CD4-positive, alpha-beta T cell (primary cell): ENCODE results near the gene LRRTM4. TPM values are rescaled to one million over a fixed set of nuclear protein-coding genes. Genes with fewer than 3 reads are reported as not detected.

ENCODE experiments used
- ATAC-seq: fragments of 200-7000 bp; cut with Tn5 transposase; one replicate; pipeline ENCODE4 v1.10.0; 2022; ENCODE audit warnings: mild to moderate bottlenecking; ENCODE audit not compliant: poor library complexity
- CTCF ChIA-PET: fragments of 350-600 bp; sonication (Branson Sonifier 250); formaldehyde crosslinking; loops from one replicate; lab custom pipeline; 2021; ENCODE audit warnings: antibody characterized with exemption, inconsistent platforms; lab: Charles Lee
- POLR2A ChIA-PET: fragments of 350-600 bp; sonication (Branson Sonifier 250); formaldehyde crosslinking; loops from one replicate; lab custom pipeline; 2021; ENCODE audit warnings: antibody characterized with exemption, inconsistent platforms; lab: Charles Lee
- DNase-seq, 14 experiments: peaks; one replicate each; pipeline ENCODE4 v3.0.0-alpha.2; 2013 to 2020; ENCODE audit warnings: mixed read lengths in 2 of 14
- H3K27ac ChIP-seq, 2 donors: one replicate each; pipeline versions ENCODE4 v1.5.1 to v1.7.0; 2013; ENCODE audit warnings: low read length in 2 of 2, low read depth in 1 of 2, mild to moderate bottlenecking in 1 of 2
- H3K27me3 ChIP-seq, 2 experiments: 1 replicate in 1 of 2; 2 replicates in 1 of 2; pipeline versions ENCODE4 v1.6.1 to v1.7.0; 2013; ENCODE audit warnings: low read length in 2 of 2, control low read depth in 1 of 2, mild to moderate bottlenecking in 1 of 2, moderate library complexity in 1 of 2; ENCODE audit not compliant: insufficient read depth in 2 of 2, control insufficient read depth in 1 of 2
- H3K36me3 ChIP-seq: one replicate; pipeline ENCODE4 v1.6.1; 2013; ENCODE audit warnings: low read length, control low read depth; ENCODE audit not compliant: insufficient read depth
- H3K4me1 ChIP-seq: one replicate; pipeline ENCODE4 v1.6.1; 2013; ENCODE audit warnings: low read length, control low read depth; ENCODE audit not compliant: insufficient read depth
- H3K4me3 ChIP-seq: one replicate; pipeline ENCODE4 v1.5.1; 2013; ENCODE audit warnings: mild to moderate bottlenecking, low read length, moderate library complexity
- H3K9me3 ChIP-seq, 2 experiments: 1 replicate in 1 of 2; 2 replicates in 1 of 2; pipeline versions ENCODE4 v1.6.1 to v1.7.0; 2013; ENCODE audit warnings: low read length in 2 of 2, mild to moderate bottlenecking in 2 of 2, control low read depth in 1 of 2, moderate library complexity in 1 of 2; ENCODE audit not compliant: control insufficient read depth in 1 of 2, insufficient read depth in 1 of 2
- H3K27ac Mint-ChIP-seq: one replicate; pipeline ENCODE4 v1.8.0; 2020; ENCODE audit warnings: mixed read lengths
- H3K27me3 Mint-ChIP-seq: one replicate; pipeline ENCODE4 v1.8.0; 2021; ENCODE audit warnings: mixed read lengths
- H3K36me3 Mint-ChIP-seq: one replicate; pipeline ENCODE4 v1.8.0; 2021; ENCODE audit warnings: low read depth, mixed read lengths
- H3K4me1 Mint-ChIP-seq: one replicate; pipeline ENCODE4 v1.8.0; 2021; ENCODE audit warnings: low read depth, mixed read lengths
- H3K4me3 Mint-ChIP-seq: one replicate; pipeline ENCODE4 v1.8.0; 2020; ENCODE audit warnings: mild to moderate bottlenecking, mixed read lengths
- H3K9me3 Mint-ChIP-seq: one replicate; pipeline ENCODE4 v1.8.0; 2020; ENCODE audit warnings: mixed read lengths
- CTCF ChIP-seq: fragments of 200-600 bp; IDR thresholded peaks from one replicate; pipeline ENCODE4 v1.8.0; 2022; ENCODE audit warnings: antibody characterized with exemption, mild to moderate bottlenecking
- intact Hi-C, 2 experiments: fragments of 100-400 bp; cut with DNase I in 1 of 2; cut with micrococcal nuclease in 1 of 2; formaldehyde crosslinking; loops; one replicate each; pipeline versions ENCODE4 v1.15.1 to v1.9.0; 2023 to 2025; cut with DNase I, micrococcal nuclease
- total RNA-seq, 174 experiments: library from RNA in 2 of 174; stranded (reverse) in 2 of 174; gene quantifications; one replicate each; pipeline ENCODE4 v1.2.3 and lab custom pipeline; 2021 to 2026

Gene LRRTM4
- total RNA-seq, 2 experiments from 2014 or later = not detected

GRCh38 chr2:77508511-77508910 lies 13.7 kb downstream of the LRRTM4 start:
- Histone ChIP-seq H3K4me3 (no peak overlapping the region), H3K9me3 (no peaks in the 10 kb centered on the region), H3K36me3 (no peaks in the 10 kb centered on the region), H3K27me3 (no peaks in the 10 kb centered on the region), H3K4me1 (no peaks in the 10 kb centered on the region), H3K27ac (no peak overlapping the region)
- H3K4me3 Mint-ChIP-seq = no peak overlapping the region
- DNase-seq = no peak
- POLR2A ChIA-PET = no interaction called here
- H3K36me3 Mint-ChIP-seq = no peaks in the 10 kb centered on the region
- H3K4me1 Mint-ChIP-seq = no peaks in the 10 kb centered on the region
- ATAC-seq = no peak
- CTCF ChIA-PET = no interaction called here
- peaks cover 4% of the 10 kb centered on the region for H3K9me3 Mint-ChIP-seq
- intact Hi-C loops = no loop called here
- no peak overlapping the region for H3K27ac Mint-ChIP-seq
- no peaks in the 10 kb centered on the region for H3K27me3 Mint-ChIP-seq
- TF ChIP-seq CTCF = no peak

GRCh38 chr2:77507657-77508056 lies 14.5 kb downstream of the LRRTM4 start:
- POLR2A ChIA-PET = no interaction called here
- H3K27me3 Mint-ChIP-seq = no peaks in the 10 kb centered on the region
- CTCF ChIA-PET = no interaction called here
- H3K4me3 Mint-ChIP-seq = no peak overlapping the region
- no peak for ATAC-seq
- no peak overlapping the region for H3K27ac ChIP-seq
- H3K36me3 ChIP-seq = no peaks in the 10 kb centered on the region
- H3K27me3 ChIP-seq = no peaks in the 10 kb centered on the region
- H3K4me1 Mint-ChIP-seq = no peaks in the 10 kb centered on the region
- intact Hi-C loops = no loop called here
- TF ChIP-seq CTCF = no peak
- no peaks in the 10 kb centered on the region for H3K9me3 ChIP-seq
- H3K4me1 ChIP-seq = no peaks in the 10 kb centered on the region
- DNase-seq = no peak
- peaks cover 4% of the 10 kb centered on the region for H3K9me3 Mint-ChIP-seq
- no peaks in the 10 kb centered on the region for H3K36me3 Mint-ChIP-seq
- no peak overlapping the region for H3K4me3 ChIP-seq
- no peak overlapping the region for H3K27ac Mint-ChIP-seq

- H3K27me3 Mint-ChIP-seq = no peaks in the 10 kb centered on the region
- DNase-seq (peak in 1 of 14 experiments; percentile 1), ATAC-seq (no peak)
- ChIA-PET CTCF (no interaction called here), POLR2A (no interaction called here)
- Histone ChIP-seq H3K9me3 (peaks cover 0 to 25% of the 10 kb centered on the region in 2 experiments), H3K4me3 (no peak overlapping the region), H3K4me1 (no peaks in the 10 kb centered on the region), H3K27ac (no peak overlapping the region), H3K36me3 (no peaks in the 10 kb centered on the region), H3K27me3 (no peaks in the 10 kb centered on the region)
- H3K4me3 Mint-ChIP-seq = no peak overlapping the region
- H3K4me1 Mint-ChIP-seq = no peaks in the 10 kb centered on the region
- H3K27ac Mint-ChIP-seq = no peak overlapping the region
- no peaks in the 10 kb centered on the region for H3K36me3 Mint-ChIP-seq
- intact Hi-C loops = no loop called here
- peaks cover 3% of the 10 kb centered on the region for H3K9me3 Mint-ChIP-seq
- TF ChIP-seq CTCF = no peak
Observed at GRCh38 chr2:77488141-77488540, 34.0 kb downstream of the LRRTM4 start.
